D721Med (cell line): ENCODE data around the gene S100A1.

ENCODE experiments used
- DNase-seq: peaks from one replicate; pipeline ENCODE4 v3.0.0; 2011; ENCODE audit warnings: low spot score; ENCODE audit not compliant: insufficient read length
- FAIRE-seq: peaks from 2 replicates; lab custom pipeline; 2011; peaks lifted over from hg19 to GRCh38; lab: Jason Lieb, UNC
- TF ChIP-seq, protein P1 (sequence below): IDR thresholded peaks from 2 replicates; pipeline ENCODE4 v1.5.1; 2012; ENCODE audit warnings: mild to moderate bottlenecking, control low read depth; ENCODE audit not compliant: insufficient read depth; ENCODE audit errors: missing control alignments

S100A1 gene

DNA sequence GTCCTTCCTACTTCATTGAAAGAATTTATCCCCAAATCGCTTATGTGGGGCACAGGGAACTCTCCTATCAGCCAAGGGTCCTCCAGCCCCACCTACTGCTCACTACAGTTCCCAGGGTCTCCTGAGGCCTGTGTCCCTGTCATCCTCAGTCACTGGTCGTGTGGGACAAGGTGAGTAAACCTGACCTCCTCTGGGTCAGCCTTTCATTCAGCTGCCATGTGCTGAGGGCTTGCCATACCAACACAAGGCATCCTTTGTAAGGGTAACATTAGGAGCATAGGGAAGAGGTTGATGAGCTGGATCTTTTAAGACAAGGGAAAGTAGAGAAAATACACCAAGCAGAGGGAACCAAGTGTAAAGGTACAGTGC is 19.1 kb downstream of the S100A1 start:
- no peak for FAIRE-seq

DNA sequence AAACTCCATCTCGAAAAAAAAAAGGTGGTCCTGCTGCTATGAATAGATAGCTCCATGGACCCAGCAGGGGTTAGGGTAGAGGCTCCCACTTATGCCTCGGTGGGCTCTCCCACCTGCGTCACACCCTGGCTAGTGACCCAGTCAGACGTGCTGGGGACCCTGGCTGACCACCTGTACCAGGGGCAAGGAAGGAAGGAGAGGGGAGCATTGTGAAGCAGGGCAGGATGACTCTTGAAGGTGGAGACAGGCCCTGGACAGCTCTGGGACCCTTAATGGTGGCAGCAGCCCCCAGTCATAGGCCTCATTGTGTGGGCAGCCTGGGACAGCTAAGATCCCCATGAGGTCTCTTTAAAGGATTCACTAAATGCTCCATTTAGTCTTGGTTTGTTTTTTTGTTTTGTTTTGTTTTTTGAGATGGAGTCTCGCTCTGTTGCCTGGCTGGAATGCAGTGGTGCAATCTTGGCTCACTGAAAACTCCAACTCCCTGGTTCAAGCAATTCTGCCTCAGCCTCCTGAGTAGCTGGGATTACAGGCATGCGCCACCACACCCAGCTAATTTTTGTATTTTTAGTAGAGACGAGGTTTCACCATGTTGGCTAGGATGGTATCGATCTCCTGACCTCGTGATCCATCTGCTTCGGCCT is 19.9 kb downstream of the S100A1 start:
- DNase-seq, result no peak
- TF ChIP-seq, protein P1, sequence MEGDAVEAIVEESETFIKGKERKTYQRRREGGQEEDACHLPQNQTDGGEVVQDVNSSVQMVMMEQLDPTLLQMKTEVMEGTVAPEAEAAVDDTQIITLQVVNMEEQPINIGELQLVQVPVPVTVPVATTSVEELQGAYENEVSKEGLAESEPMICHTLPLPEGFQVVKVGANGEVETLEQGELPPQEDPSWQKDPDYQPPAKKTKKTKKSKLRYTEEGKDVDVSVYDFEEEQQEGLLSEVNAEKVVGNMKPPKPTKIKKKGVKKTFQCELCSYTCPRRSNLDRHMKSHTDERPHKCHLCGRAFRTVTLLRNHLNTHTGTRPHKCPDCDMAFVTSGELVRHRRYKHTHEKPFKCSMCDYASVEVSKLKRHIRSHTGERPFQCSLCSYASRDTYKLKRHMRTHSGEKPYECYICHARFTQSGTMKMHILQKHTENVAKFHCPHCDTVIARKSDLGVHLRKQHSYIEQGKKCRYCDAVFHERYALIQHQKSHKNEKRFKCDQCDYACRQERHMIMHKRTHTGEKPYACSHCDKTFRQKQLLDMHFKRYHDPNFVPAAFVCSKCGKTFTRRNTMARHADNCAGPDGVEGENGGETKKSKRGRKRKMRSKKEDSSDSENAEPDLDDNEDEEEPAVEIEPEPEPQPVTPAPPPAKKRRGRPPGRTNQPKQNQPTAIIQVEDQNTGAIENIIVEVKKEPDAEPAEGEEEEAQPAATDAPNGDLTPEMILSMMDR, result no peak
- no peak for FAIRE-seq

More for the DNA sequence above, 19.1 kb downstream of the S100A1 start:
- no peak for DNase-seq
- TF ChIP-seq, protein P1, result no peak

DNA sequence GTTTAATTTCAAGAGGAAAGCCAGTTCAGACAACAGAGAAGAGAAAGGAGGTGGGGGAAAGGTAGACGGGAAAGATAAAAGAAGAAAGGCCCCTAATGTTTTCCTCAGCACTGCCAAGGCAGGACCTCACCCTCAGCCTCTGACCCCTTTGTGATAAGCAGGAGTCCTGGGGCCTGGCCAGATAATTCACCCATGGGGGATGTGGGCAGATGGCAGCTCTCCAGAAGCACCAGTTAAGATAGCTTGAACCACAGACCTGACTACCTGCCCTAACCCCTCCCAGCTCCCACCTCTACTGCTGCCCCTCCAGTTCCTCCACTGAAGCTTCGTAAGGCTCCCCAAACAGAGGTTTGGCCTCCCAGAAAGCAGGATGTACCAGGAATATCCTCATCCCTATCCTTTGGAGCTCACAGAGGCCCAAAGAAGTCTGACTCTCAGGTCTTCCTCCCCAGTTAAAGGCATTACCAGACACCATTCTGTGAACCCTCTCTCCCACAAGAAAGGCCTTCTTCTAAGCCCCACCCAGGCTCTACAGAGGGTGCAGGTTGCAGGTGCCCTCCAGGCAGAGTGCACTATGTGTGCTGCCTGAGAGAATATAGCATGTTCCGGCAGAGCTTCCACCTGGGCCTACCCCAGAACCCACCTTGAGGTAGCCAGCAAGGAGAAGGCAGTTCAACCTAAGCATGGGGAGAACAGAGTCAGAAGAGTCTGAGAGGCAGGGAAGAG is 21.1 kb downstream of the S100A1 start:
- DNase-seq (no peak), FAIRE-seq (no peak)
- TF ChIP-seq, protein P1, result no peak

DNA sequence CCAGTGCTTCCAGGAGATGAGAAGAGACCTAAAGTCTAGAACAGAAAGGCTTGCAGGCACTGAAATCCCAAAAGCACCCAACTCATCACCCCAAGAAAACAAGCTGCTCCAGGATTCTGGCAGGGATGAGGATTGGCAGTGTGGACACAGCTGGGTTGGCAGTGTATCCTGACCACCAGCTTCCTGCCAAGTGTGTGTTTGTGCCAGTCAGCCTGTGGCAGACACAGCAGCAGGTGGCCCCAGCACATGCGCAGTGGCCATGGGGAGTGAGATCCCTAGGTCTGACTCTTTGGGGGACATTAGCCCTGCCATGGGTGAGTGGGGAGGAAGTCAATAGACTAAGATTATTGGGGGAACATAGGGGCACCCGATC is 21.6 kb downstream of the S100A1 start:
- DNase-seq (no peak), FAIRE-seq (no peak)
- TF ChIP-seq, protein P1, result no peak

DNA sequence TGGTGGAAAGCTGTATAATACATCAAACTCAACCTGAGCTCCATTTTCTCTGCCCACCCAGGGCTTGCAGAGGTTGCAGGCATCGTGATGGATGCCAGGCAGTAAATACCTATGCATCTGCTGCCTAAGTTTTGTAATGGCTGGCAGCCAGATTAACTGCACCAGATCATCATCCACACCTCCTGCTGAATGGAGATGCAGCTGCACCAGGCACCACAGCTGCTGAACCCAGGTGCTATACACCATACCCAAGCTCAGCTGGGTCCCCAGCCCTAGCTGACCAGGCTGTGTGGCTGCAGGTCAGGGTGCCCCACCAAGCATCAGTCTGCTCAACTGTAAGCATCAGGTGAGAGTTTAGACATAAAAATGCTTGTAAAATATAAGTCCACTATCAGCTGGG is 23.5 kb downstream of the S100A1 start:
- no peak for FAIRE-seq
- TF ChIP-seq, protein P1, result no peak
- DNase-seq, result no peak

DNA sequence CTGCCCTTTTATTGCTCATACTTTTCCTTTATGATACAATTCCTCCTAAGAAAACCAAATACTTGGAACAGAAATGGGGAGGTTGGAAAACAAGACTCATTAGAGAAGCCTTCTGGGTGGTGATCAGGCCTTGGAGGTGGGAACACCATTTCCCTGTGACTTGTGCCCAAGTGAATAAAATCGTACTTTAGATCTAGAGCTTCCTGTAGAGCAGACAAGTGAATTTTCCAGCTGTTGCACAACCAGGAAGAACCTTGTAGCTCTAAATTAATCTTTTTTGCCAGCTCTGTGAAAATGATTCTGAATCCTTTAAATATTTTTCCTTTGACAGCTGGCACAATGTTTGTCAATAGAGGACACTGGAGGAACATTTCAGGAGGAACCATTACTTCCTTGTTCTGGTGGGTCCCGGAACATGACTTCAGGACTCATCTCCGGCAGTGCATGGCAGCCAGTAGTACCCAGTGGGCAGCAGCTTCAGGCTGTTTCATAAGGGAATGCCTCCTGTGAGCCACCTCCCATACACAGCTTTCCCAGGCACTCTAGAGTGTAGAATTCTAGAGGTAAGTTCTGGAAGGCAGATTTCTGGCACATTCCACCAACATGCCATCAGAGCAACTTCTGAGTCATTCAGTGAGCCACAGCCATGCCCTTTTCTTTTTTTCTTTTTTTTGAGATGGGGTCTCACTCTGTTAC is 24.7 kb downstream of the S100A1 start:
- TF ChIP-seq, protein P1, result no peak
- DNase-seq, result no peak
- FAIRE-seq, result no peak

DNA sequence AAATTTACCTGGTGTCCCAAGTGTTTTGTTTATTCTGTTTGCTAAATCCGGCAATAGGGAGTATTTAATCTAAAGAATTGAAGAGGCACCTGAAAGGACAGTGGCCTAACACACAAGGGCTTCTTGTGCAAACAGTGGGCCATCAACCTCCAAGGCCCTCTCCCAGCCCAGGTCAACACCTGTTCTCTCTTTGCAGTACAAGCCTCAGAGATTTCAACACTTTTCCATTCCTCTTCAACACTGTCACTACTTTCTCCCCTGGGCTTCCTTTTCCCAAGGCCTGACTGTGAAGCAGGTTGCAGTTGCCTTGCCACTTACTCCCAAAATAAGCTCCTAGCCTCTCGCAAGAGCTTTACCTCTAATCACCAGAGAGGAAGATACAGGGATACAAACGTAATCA is 27.1 kb downstream of the S100A1 start:
- FAIRE-seq (no peak), DNase-seq (no peak)
- TF ChIP-seq, protein P1, result no peak
